Measurements from ENCODE around the gene PGF. TPM values are rescaled to one million over a fixed set of nuclear protein-coding genes. Genes with fewer than 3 reads are reported as not detected.
"Not testable (repeated sequence)": the region's sequence is repeated elsewhere in the genome, so short reads cannot be mapped to it uniquely, and the experiment has no call there.

PGF gene
- total RNA-seq, 1 experiment from 2014 or later = 22.0 TPM

- in situ Hi-C loops (cut with HindIII; ENCODE audit: low pct_unique_long_range_greater_than_20kb, low sequenced_read_pairs) = no loop called here
- DNase-seq (ENCODE audit: low read depth, low spot score) = no peak
Measured at GRCh38 chr14:74934476-74935359, 20.7 kb downstream of the PGF start.

GRCh38 chr14:74934041-74934440 is 21.4 kb downstream of the PGF start:
- in situ Hi-C loops (cut with HindIII; ENCODE audit: low pct_unique_long_range_greater_than_20kb, low sequenced_read_pairs) = no loop called here
- DNase-seq (ENCODE audit: low read depth, low spot score) = no peak

GRCh38 chr14:74932936-74933335 is 22.5 kb downstream of the PGF start:
- in situ Hi-C loops (cut with HindIII; ENCODE audit: low pct_unique_long_range_greater_than_20kb, low sequenced_read_pairs) = not testable (repeated sequence)
- peak; percentile 8 for DNase-seq (ENCODE audit: low read depth, low spot score)

- in situ Hi-C loops (cut with HindIII; ENCODE audit: low pct_unique_long_range_greater_than_20kb, low sequenced_read_pairs) = no loop called here
- peak; percentile 19 for DNase-seq (ENCODE audit: low read depth, low spot score)
Measured at GRCh38 chr14:74932401-74932901, 22.9 kb downstream of the PGF start.

GRCh38 chr14:74931744-74932143 is 23.7 kb downstream of the PGF start:
- DNase-seq (ENCODE audit: low read depth, low spot score); in situ Hi-C loops (cut with HindIII; ENCODE audit: low pct_unique_long_range_greater_than_20kb, low sequenced_read_pairs): not testable (repeated sequence)

- DNase-seq (ENCODE audit: low read depth, low spot score) = no peak
- in situ Hi-C loops (cut with HindIII; ENCODE audit: low pct_unique_long_range_greater_than_20kb, low sequenced_read_pairs) = no loop called here
Measured at GRCh38 chr14:74929242-74929641, 26.2 kb downstream of the PGF start.

GRCh38 chr14:74927225-74927624 is 28.2 kb downstream of the PGF start:
- no peak for DNase-seq (ENCODE audit: low read depth, low spot score)
- in situ Hi-C loops (cut with HindIII; ENCODE audit: low pct_unique_long_range_greater_than_20kb, low sequenced_read_pairs) = no loop called here

- in situ Hi-C loops (cut with HindIII; ENCODE audit: low pct_unique_long_range_greater_than_20kb, low sequenced_read_pairs) = no loop called here
Measured at GRCh38 chr14:74924061-74924460, 31.3 kb downstream of the PGF start.

GRCh38 chr14:74922752-74923401 is 32.5 kb downstream of the PGF start, which contains the start of gene RPS6KL1:
RPS6KL1 (minus strand) TSS chr14:74923260; CDS start chr14:74921541, 1,719 bp downstream.
- DNase-seq (ENCODE audit: low read depth, low spot score) = peak; percentile 46
- in situ Hi-C loops (cut with HindIII; ENCODE audit: low pct_unique_long_range_greater_than_20kb, low sequenced_read_pairs) = no loop called here

More at GRCh38 chr14:74924061-74924460, 31.3 kb downstream of the PGF start:
- DNase-seq (ENCODE audit: low read depth, low spot score) = no peak

- DNase-seq (ENCODE audit: low read depth, low spot score) = no peak
- in situ Hi-C loops (cut with HindIII; ENCODE audit: low pct_unique_long_range_greater_than_20kb, low sequenced_read_pairs) = no loop called here
Measured at GRCh38 chr14:74921987-74922751, 33.2 kb downstream of the PGF start.

GRCh38 chr14:74921053-74921620 is 34.3 kb downstream of the PGF start:
- in situ Hi-C loops (cut with HindIII; ENCODE audit: low pct_unique_long_range_greater_than_20kb, low sequenced_read_pairs) = no loop called here
- no peak for DNase-seq (ENCODE audit: low read depth, low spot score)

GRCh38 chr14:74920281-74920680 is 35.1 kb downstream of the PGF start:
- in situ Hi-C loops (cut with HindIII; ENCODE audit: low pct_unique_long_range_greater_than_20kb, low sequenced_read_pairs) = no loop called here

GRCh38 chr14:74919421-74920165 is 35.8 kb downstream of the PGF start:
- no peak for DNase-seq (ENCODE audit: low read depth, low spot score)
- in situ Hi-C loops (cut with HindIII; ENCODE audit: low pct_unique_long_range_greater_than_20kb, low sequenced_read_pairs) = no loop called here

More at GRCh38 chr14:74920281-74920680, 35.1 kb downstream of the PGF start:
- no peak for DNase-seq (ENCODE audit: low read depth, low spot score)

GRCh38 chr14:74918380-74918779 is 37.0 kb downstream of the PGF start:
- no peak for DNase-seq (ENCODE audit: low read depth, low spot score)
- in situ Hi-C loops (cut with HindIII; ENCODE audit: low pct_unique_long_range_greater_than_20kb, low sequenced_read_pairs) = no loop called here

GRCh38 chr14:74917646-74918081 is 37.7 kb downstream of the PGF start:
- in situ Hi-C loops (cut with HindIII; ENCODE audit: low pct_unique_long_range_greater_than_20kb, low sequenced_read_pairs) = no loop called here
- DNase-seq (ENCODE audit: low read depth, low spot score) = no peak

- DNase-seq (ENCODE audit: low read depth, low spot score) = no peak
- in situ Hi-C loops (cut with HindIII; ENCODE audit: low pct_unique_long_range_greater_than_20kb, low sequenced_read_pairs) = no loop called here
Measured at GRCh38 chr14:74917178-74917543, 38.2 kb downstream of the PGF start.

GRCh38 chr14:74915826-74916225 is 39.6 kb downstream of the PGF start:
- DNase-seq (ENCODE audit: low read depth, low spot score) = no peak
- in situ Hi-C loops (cut with HindIII; ENCODE audit: low pct_unique_long_range_greater_than_20kb, low sequenced_read_pairs) = no loop called here

Data from SK-MEL-5 (cell line).